HepG2 (cell line): ENCODE data around the gene TCERG1. TPM values are rescaled to one million over a fixed set of nuclear protein-coding genes. Genes with fewer than 3 reads are reported as not detected.

ENCODE experiments used
- ATAC-seq: fragments of 200-7000 bp; cut with Tn5 transposase; 3 replicates; pipeline ENCODE4 v1.9.1; 2020; ENCODE audit warnings: mild to moderate bottlenecking, moderate library complexity
- BruUV-seq: library from RNA; stranded (reverse); fragments of 400-500 nt; replicated peaks from 2 replicates; lab custom pipeline; 2021; lab: Mats Ljungman, UMichigan
- CTCF ChIA-PET: fragments of 300-600 bp; formaldehyde crosslinking; extraction: SDS; loops from one replicate; lab custom pipeline; 2021; ENCODE audit warnings: low total read pairs, inconsistent platforms, low intra/inter-chr PET ratio; lab: Yijun Ruan, JAX
- POLR2A ChIA-PET: fragments of 350-600 bp; sonication (Branson Sonifier 250); formaldehyde crosslinking; loops from one replicate; lab custom pipeline; 2020; ENCODE audit warnings: antibody characterized with exemption, inconsistent platforms; lab: Yijun Ruan, JAX
- DNase-seq: peaks from one replicate; pipeline ENCODE4 v3.0.0-alpha.2; 2015; ENCODE audit warnings: low spot score
- FAIRE-seq: peaks from 3 replicates; lab custom pipeline; 2011; peaks lifted over from hg19 to GRCh38; lab: Jason Lieb, UNC
- H2AFZ ChIP-seq: one replicate; pipeline ENCODE4 v1.6.1; 2011; ENCODE audit warnings: low read length, inconsistent platforms
- H3K27ac ChIP-seq: fragments of 300-600 bp; 3 replicates; pipeline ENCODE4 v1.8.0; 2011; ENCODE audit warnings: mixed run types, mild to moderate bottlenecking, mixed read lengths, low read length, inconsistent platforms; ENCODE audit not compliant: insufficient read depth; ENCODE audit errors: extremely low read length
- H3K27me3 ChIP-seq, 2 experiments: fragments of 200-600 bp in 1 of 2; 2 replicates in 1 of 2; 3 replicates in 1 of 2; pipeline versions ENCODE4 v1.6.0 to v1.8.0; 2011; ENCODE audit warnings: low read length in 2 of 2, mild to moderate bottlenecking in 2 of 2, moderate library complexity in 2 of 2, inconsistent platforms in 1 of 2; ENCODE audit not compliant: insufficient read depth in 2 of 2, control insufficient read depth in 1 of 2
- H3K36me3 ChIP-seq, 2 experiments: fragments of 200-600 bp in 1 of 2; replicated peaks in 1 of 2; 2 replicates in 1 of 2; 3 replicates in 1 of 2; pipeline versions ENCODE4 v1.5.1 to v1.8.0; 2011; ENCODE audit warnings: low read length in 2 of 2, inconsistent platforms in 1 of 2; ENCODE audit not compliant: insufficient read depth in 2 of 2, control insufficient read depth in 1 of 2
- H3K4me1 ChIP-seq: 2 replicates; pipeline ENCODE4 v1.5.1; 2012; ENCODE audit warnings: low read length, inconsistent platforms; ENCODE audit not compliant: insufficient read depth
- H3K4me2 ChIP-seq: 2 replicates; pipeline ENCODE4 v1.6.0; 2011; ENCODE audit warnings: low read depth, low read length, inconsistent platforms
- H3K4me3 ChIP-seq, 3 experiments: fragments of 200-600 bp in 1 of 3; sonication (generic), shearing (Covaris generic) in 1 of 3; replicated peaks in 1 of 3; 2 replicates each; pipeline ENCODE4 v1.5.1; 2011 to 2016; ENCODE audit warnings: low read length in 3 of 3, inconsistent platforms in 2 of 3, low read depth in 2 of 3, mild to moderate bottlenecking in 2 of 3, control low read depth in 1 of 3, mixed read lengths in 1 of 3; ENCODE audit not compliant: insufficient read depth in 1 of 3
- H3K79me2 ChIP-seq: one replicate; pipeline ENCODE4 v1.6.1; 2011; ENCODE audit warnings: low read length, inconsistent platforms; ENCODE audit not compliant: insufficient read depth
- H3K9ac ChIP-seq: 2 replicates; pipeline ENCODE4 v1.6.0; 2011; ENCODE audit warnings: mild to moderate bottlenecking, low read depth, low read length, inconsistent platforms; ENCODE audit not compliant: insufficient read depth
- H3K9me3 ChIP-seq: 2 replicates; pipeline ENCODE4 v1.5.1; 2012; ENCODE audit warnings: mild to moderate bottlenecking, low read length
- H4K20me1 ChIP-seq: 2 replicates; pipeline ENCODE4 v1.6.0; 2011; ENCODE audit warnings: inconsistent platforms, mild to moderate bottlenecking, low read length, moderate library complexity; ENCODE audit not compliant: insufficient read depth
- BCL6 ChIP-seq: IDR thresholded peaks from 2 replicates; pipeline ENCODE4 v1.6.1; 2016; ENCODE audit warnings: missing genetic modification reagents, missing compliant biosample characterization
- CAMTA2 ChIP-seq: sonication (generic); formaldehyde crosslinking; IDR thresholded peaks from 2 replicates; pipeline ENCODE4 v1.4.0; 2020; ENCODE audit warnings: mild to moderate bottlenecking, missing genetic modification reagents, borderline replicate concordance
- CC2D1A ChIP-seq: sonication (generic); formaldehyde crosslinking; IDR thresholded peaks from 2 replicates; pipeline ENCODE4 v1.8.1; 2023; ENCODE audit warnings: mild to moderate bottlenecking, missing genetic modification reagents
- PHF21A ChIP-seq: sonication (generic); formaldehyde crosslinking; IDR thresholded peaks from 2 replicates; pipeline ENCODE4 v1.5.0; 2020; ENCODE audit warnings: mild to moderate bottlenecking, missing genetic modification reagents
- ZNF629 ChIP-seq: sonication (generic); formaldehyde crosslinking; conservative IDR thresholded peaks from 2 replicates; pipeline ENCODE4 v1.5.0; 2020; ENCODE audit warnings: missing genetic modification reagents
- ZNF724P ChIP-seq: sonication (generic); formaldehyde crosslinking; IDR thresholded peaks from 2 replicates; pipeline ENCODE4 v1.8.0; 2022; ENCODE audit warnings: missing genetic modification reagents, borderline replicate concordance
- WGBS: methylation state at CpG from one replicate; pipeline ENCODE4 v1.1.6; 2017; ENCODE audit warnings: low lambda C conversion rate; 5-methylcytosine and 5-hydroxymethylcytosine counted together
- in situ Hi-C: cut with HindIII; loops from 2 replicates; pipeline ENCODE4 v1.10.0; 2017; ENCODE audit warnings: low pct_unique_long_range_greater_than_20kb; ENCODE audit not compliant: extremely low pct_ligation_motif_present
- intact Hi-C: fragments of 100-400 bp; cut with micrococcal nuclease; formaldehyde crosslinking; loops from one replicate; pipeline ENCODE4 v1.10.0; 2022; ENCODE audit not compliant: unreplicated experiment
- polyA plus RNA-seq, 8 experiments: library from polyadenylated mRNA; depleted of rRNA in 3 of 8; stranded (reverse) in 7 of 8; unstranded in 1 of 8; fragments of >200 nt; fragmentation: Illumina TruSeq in 4 of 8; extraction: Trizol in 4 of 8; gene quantifications; 2 replicates each; pipeline versions ENCODE4 v1.2.1 to v1.2.3, GENCODE V29; 2011 to 2016; ENCODE audit warnings: low read depth in 4 of 8, missing spikeins in 1 of 8, mixed read lengths in 1 of 8; ENCODE audit not compliant: insufficient read depth in 1 of 8
- total RNA-seq, 5 experiments: library from RNA; depleted of rRNA; stranded (reverse); fragments of >200 nt; fragmentation: Illumina TruSeq; extraction: Trizol; gene quantifications; 2 replicates each; pipeline ENCODE4 v1.2.3, GENCODE V29; 2016; ENCODE audit warnings: low read depth in 1 of 5
- TF ChIP-seq, protein P1 (sequence below): IDR thresholded peaks from 2 replicates; pipeline ENCODE4 v1.6.1; 2018; ENCODE audit warnings: missing genetic modification reagents
- TF ChIP-seq, protein P2 (sequence below): sonication (generic); formaldehyde crosslinking; IDR thresholded peaks from 2 replicates; pipeline ENCODE4 v1.8.0; 2022; ENCODE audit warnings: missing genetic modification reagents, mild to moderate bottlenecking, borderline replicate concordance
- TF ChIP-seq, protein P3 (sequence below): sonication (generic); formaldehyde crosslinking; IDR thresholded peaks from 2 replicates; pipeline ENCODE4 v1.9.0; 2021; ENCODE audit warnings: missing genetic modification reagents, mild to moderate bottlenecking, borderline replicate concordance
- TF ChIP-seq, protein P4 (sequence below): IDR thresholded peaks from 2 replicates; pipeline ENCODE4 v1.6.1; 2016; ENCODE audit warnings: missing compliant biosample characterization, missing genetic modification reagents, borderline replicate concordance
- TF ChIP-seq, protein P5 (sequence below): sonication (generic); formaldehyde crosslinking; IDR thresholded peaks from 2 replicates; pipeline ENCODE4 v1.8.0; 2022; ENCODE audit warnings: missing genetic modification reagents, mild to moderate bottlenecking, inconsistent platforms, borderline replicate concordance

The TCERG1 gene
- total and polyA plus RNA-seq, 2 of the 13 experiments (the other 11 are each of a cell fraction or from before 2014, with no cell fraction given) = 71.7 to 86.6 TPM

DNA sequence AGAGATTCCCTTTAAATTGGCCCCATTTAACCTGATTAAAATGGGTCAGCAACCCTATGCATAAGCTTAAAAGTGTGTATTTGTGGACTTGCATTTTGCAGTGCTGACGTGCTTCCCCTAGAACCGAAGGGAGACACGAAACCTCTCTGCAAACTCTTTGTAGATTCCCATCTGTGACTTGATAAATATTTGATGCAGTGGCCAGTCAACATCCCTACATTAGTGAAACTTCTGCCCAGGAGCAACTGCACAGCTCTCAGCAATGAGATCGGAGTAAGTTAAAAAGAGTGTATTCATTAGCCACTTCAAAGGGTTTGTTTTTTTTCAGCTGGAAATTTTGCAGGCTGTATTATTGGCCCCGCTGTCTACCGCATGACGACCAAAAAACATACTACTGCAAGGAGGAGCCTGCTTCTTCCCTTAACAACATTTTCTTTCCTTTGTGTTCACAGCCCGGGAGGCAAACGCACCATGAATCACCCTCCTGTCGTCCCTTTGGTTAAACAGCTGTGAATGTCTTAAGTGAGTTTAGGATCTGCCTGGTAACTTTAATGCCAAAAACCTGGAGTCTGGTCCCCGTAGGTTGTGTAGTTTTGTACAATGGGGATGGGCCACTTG is 38.0 kb upstream of the TCERG1 start:
- ChIA-PET CTCF (no interaction called here), POLR2A (no interaction called here)
- no TSS peak for BruUV-seq
- Histone ChIP-seq H3K27ac (no peak overlapping the region), H3K4me2 (no peak overlapping the region), H3K4me1 (no peaks in the 10 kb centered on the region), H3K9me3 (no peaks in the 10 kb centered on the region), H3K79me2 (no peaks in the 10 kb centered on the region), H4K20me1 (no peaks in the 10 kb centered on the region), H3K9ac (no peak overlapping the region), H2AFZ (no peak overlapping the region), H3K4me3 (no peak overlapping the region), H3K27me3 (peaks cover 0 to 6% of the 10 kb centered on the region in 2 experiments; a peak in 1 of 5 replicates), H3K36me3 (no peaks in the 10 kb centered on the region)
- no peak for ATAC-seq
- in situ Hi-C loops = no loop called here
- no peak for DNase-seq
- no peak for FAIRE-seq
- intact Hi-C loops = no loop called here
- TF ChIP-seq, protein P1, sequence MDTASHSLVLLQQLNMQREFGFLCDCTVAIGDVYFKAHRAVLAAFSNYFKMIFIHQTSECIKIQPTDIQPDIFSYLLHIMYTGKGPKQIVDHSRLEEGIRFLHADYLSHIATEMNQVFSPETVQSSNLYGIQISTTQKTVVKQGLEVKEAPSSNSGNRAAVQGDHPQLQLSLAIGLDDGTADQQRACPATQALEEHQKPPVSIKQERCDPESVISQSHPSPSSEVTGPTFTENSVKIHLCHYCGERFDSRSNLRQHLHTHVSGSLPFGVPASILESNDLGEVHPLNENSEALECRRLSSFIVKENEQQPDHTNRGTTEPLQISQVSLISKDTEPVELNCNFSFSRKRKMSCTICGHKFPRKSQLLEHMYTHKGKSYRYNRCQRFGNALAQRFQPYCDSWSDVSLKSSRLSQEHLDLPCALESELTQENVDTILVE (CRISPR knock-in tag) = no peak
- 7% methylated on average over 11 of the region's 11 CpGs for WGBS

DNA sequence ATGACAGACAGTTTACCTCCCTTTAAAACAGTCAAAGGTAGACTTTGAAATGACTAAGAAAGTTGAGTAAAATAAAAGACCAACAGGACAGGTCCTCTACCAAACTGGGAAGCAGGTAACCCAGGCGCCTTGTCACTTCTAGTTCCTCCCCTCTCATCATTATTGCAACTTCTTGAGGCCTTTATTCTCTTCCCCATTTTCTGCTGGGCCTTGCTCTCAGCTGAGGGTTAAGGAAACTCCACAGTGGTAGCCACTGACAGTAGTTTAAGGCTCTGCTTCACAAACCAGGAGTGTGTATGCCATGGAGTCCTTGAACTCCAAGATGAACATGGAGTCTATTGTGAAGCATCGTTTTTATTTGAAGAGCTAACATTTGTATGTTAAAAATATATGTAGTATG is 36.9 kb upstream of the TCERG1 start:
- ATAC-seq (no peak), FAIRE-seq (no peak), DNase-seq (no peak)
- Histone ChIP-seq H3K4me1 (no peaks in the 10 kb centered on the region), H2AFZ (no peak overlapping the region), H3K36me3 (no peaks in the 10 kb centered on the region), H3K79me2 (no peaks in the 10 kb centered on the region), H4K20me1 (no peaks in the 10 kb centered on the region), H3K4me2 (no peak overlapping the region), H3K9ac (no peak overlapping the region), H3K27me3 (peaks cover 0 to 3% of the 10 kb centered on the region in 2 experiments; a peak in 1 of 5 replicates), H3K9me3 (no peaks in the 10 kb centered on the region), H3K4me3 (no peak overlapping the region), H3K27ac (no peak overlapping the region)
- BruUV-seq = no TSS peak
- intact Hi-C loops = no loop called here
- WGBS = 17% methylated on average over 2 of the region's 2 CpGs
- CTCF ChIA-PET = no interaction called here
- in situ Hi-C loops = no loop called here
- POLR2A ChIA-PET = no interaction called here
- no peak for TF ChIP-seq ZNF724P
- no peak for TF ChIP-seq BCL6 (CRISPR knock-in tag)
- TF ChIP-seq, protein P2, sequence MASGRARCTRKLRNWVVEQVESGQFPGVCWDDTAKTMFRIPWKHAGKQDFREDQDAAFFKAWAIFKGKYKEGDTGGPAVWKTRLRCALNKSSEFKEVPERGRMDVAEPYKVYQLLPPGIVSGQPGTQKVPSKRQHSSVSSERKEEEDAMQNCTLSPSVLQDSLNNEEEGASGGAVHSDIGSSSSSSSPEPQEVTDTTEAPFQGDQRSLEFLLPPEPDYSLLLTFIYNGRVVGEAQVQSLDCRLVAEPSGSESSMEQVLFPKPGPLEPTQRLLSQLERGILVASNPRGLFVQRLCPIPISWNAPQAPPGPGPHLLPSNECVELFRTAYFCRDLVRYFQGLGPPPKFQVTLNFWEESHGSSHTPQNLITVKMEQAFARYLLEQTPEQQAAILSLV (CRISPR knock-in tag) = no peak
- TF ChIP-seq, protein P3, sequence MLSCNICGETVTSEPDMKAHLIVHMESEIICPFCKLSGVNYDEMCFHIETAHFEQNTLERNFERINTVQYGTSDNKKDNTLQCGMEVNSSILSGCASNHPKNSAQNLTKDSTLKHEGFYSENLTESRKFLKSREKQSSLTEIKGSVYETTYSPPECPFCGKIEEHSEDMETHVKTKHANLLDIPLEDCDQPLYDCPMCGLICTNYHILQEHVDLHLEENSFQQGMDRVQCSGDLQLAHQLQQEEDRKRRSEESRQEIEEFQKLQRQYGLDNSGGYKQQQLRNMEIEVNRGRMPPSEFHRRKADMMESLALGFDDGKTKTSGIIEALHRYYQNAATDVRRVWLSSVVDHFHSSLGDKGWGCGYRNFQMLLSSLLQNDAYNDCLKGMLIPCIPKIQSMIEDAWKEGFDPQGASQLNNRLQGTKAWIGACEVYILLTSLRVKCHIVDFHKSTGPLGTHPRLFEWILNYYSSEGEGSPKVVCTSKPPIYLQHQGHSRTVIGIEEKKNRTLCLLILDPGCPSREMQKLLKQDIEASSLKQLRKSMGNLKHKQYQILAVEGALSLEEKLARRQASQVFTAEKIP (CRISPR knock-in tag) = no peak
- no peak for TF ChIP-seq CAMTA2 (CRISPR knock-in tag)
- TF ChIP-seq, protein P4, sequence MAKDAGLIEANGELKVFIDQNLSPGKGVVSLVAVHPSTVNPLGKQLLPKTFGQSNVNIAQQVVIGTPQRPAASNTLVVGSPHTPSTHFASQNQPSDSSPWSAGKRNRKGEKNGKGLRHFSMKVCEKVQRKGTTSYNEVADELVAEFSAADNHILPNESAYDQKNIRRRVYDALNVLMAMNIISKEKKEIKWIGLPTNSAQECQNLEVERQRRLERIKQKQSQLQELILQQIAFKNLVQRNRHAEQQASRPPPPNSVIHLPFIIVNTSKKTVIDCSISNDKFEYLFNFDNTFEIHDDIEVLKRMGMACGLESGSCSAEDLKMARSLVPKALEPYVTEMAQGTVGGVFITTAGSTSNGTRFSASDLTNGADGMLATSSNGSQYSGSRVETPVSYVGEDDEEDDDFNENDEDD (CRISPR knock-in tag) = no peak
- no peak for TF ChIP-seq ZNF629 (CRISPR knock-in tag)
- TF ChIP-seq, protein P5, sequence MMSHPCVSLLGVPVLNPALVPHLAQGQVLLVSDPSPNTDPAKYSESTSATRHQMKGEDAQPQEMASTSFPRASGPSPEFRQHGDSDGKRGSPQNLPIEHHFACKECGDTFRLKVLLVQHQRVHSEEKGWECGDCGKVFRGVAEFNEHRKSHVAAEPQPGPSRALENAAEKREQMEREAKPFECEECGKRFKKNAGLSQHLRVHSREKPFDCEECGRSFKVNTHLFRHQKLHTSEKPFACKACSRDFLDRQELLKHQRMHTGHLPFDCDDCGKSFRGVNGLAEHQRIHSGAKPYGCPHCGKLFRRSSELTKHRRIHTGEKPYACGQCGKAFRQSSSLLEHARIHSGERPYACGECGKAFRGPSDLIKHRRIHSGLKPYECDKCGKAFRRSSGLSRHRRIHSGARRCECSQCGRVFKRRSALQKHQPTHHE (CRISPR knock-in tag) = no peak
- no peak for TF ChIP-seq CC2D1A (CRISPR knock-in tag)
- no peak for TF ChIP-seq PHF21A (CRISPR knock-in tag)
